IPS DF 19.7 (cell line): ENCODE data around the gene CDK19.
A peak's percentile ranks its signal among the peaks of the same experiment; 100 is the strongest.
"Not testable (repeated sequence)": the region's sequence is repeated elsewhere in the genome, so short reads cannot be mapped to it uniquely, and the experiment has no call there.

ENCODE experiments used
- DNase-seq: peaks from one replicate; pipeline ENCODE4 v3.0.0-alpha.2; 2013; ENCODE audit warnings: low read depth, low spot score

The CDK19 gene

GRCh38 chr6:110622912-110623578 lies 192.2 kb downstream of the CDK19 start:
- no peak for DNase-seq

GRCh38 chr6:110621061-110621460 lies 194.2 kb downstream of the CDK19 start:
- no peak for DNase-seq

GRCh38 chr6:110620065-110620464 lies 195.2 kb downstream of the CDK19 start:
- no peak for DNase-seq

DNA sequence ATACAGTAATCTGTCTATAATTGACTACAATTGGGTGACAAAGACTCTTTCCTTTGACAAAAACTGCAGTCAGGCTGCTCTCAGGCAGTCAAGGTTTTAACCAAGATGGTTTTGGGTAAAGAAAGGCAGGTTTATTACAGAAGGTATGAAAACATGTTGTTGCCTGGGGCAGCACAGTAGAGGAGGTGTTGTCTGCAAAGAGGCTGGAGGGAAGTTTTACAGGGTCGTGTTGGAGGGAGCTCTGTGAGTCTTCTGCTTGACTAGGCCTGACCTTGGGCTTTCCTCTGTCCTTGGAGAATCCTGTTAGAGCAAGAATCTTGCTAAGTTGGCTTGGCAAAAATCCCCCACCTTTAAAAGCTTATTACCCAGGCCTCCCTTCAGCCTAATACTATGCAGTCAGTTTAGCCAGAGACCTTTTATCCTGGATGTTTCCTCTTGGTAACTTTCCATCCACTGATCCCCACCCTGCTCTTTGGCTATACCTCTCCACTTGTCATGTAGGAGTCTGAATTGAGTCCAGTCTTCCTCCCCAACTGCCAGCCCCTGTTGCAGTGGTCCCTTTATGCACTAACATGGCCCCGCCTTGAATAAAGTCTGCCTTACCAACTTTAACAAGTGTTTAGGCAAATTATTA lies 195.9 kb downstream of the CDK19 start:
- no peak for DNase-seq

GRCh38 chr6:110618591-110619267 lies 196.5 kb downstream of the CDK19 start:
- peak; percentile 23 for DNase-seq

DNA sequence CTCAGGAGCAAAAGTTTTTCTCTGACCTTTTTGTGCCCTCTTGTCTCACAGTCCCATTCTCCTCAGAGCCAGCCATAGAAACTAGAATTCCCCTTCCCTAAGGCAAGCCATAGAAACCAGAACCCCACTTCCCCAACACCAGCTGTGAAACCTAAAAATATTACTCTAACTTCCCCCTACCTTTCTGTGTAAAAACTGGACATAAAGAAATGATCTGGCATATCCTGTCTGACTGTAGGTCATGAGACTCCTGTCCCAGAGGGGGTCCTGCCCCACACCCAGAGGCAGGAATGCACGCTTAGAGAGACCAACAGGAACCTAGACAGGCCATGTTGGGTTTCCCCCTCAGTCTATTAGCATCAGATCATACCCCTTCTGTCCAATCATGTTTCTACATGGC lies 198.2 kb downstream of the CDK19 start:
- DNase-seq = no peak

DNA sequence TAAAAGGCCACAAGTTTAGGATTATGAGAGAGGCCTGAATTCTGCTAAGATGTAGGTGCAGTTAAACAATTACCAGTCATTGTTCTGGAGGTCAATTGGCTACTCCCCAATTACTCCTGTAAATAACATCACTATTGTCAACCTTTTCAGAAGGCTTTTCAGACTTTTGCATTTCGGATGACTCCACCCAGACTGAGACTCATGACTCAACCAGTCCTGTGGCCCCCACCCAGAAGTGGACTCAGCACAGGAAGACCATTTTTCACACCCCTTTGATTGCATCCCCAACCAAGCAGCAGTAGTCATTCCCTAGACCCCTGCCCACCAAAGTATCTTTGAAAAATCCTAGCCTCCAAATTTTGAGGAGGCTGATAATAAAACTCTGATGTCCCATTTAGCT lies 199.5 kb downstream of the CDK19 start:
- no peak for DNase-seq

GRCh38 chr6:110614586-110614985 lies 200.7 kb downstream of the CDK19 start:
- DNase-seq = no peak

DNA sequence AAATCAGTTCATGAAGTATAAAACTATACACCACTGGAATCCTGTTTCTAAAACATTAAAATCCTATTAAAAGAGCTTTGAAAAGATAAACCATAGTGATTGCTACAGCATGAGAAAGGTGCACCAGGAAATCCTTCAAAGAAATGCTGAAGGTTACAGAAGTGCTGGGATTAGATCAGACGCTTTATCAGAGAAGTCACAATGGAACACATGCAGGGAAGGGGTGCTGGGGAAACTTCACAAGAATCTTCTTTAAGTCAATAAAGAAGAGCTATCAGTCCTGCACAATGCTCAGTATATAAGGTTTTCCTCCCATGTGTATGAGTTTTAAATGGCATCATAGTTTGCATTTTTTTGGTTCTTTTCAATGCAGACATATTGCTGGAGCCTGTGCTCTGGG lies 201.2 kb downstream of the CDK19 start:
- DNase-seq = no peak

DNA sequence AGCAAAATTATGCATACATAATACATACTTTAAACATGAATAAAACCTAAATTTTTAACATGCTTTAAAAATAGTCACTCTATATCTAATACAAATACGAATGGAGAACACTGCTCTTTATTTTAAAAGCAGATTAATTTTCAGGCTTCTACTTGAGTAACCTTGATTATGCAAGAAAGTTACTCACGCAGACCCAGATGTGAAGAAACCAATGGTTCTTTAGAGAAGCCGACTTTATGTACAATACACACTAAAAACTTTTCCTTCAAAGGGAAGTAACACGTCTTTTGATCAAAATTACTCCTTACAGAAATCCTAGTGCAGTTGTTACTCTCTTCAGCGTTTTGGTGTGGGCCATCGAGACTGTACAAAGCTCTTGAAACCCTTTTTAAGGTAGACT lies 201.9 kb downstream of the CDK19 start:
- no peak for DNase-seq

- DNase-seq = no peak
Measured at GRCh38 chr6:110612298-110612697, 203.0 kb downstream of the CDK19 start.

DNA sequence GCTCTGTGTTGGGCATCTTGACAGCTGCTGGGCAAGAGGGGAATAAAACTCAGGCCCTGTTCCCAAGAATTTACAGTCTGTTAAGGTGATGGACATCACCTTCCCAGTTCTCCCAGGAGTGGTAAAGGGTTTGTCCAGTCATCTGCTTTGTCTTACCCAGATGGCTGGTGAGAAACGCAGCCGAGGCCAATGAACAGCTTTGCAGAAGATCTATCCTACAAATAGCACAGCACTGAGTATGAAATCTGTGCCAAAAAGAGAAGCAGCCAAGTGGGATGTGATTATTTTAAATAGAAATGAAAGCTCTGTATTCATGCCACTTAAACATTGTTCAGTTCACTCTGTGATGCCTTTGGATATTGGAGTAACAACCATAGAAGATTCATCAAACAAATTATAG lies 206.2 kb downstream of the CDK19 start:
- no peak for DNase-seq

DNA sequence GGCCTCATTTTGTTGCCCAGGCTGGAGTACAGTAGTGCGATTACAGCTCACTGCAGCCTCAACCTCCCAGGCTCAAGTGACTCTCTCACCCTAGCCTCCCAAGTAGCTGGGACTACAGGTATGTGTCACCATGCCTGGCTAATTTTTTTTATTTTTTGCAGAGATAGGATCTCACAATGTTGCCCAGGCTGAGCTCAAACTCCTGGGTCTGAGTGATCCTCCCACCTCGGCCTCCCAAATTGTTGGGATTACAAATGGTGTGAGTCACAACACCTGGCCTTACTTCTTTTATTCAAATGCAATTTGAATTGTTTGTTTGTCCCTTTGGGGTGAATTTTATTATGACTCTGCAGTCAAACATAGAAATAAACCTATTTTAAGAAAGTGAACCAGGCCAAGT lies 207.1 kb downstream of the CDK19 start:
- DNase-seq = no peak

- no peak for DNase-seq
Measured at GRCh38 chr6:110606151-110606550, 209.1 kb downstream of the CDK19 start.

DNA sequence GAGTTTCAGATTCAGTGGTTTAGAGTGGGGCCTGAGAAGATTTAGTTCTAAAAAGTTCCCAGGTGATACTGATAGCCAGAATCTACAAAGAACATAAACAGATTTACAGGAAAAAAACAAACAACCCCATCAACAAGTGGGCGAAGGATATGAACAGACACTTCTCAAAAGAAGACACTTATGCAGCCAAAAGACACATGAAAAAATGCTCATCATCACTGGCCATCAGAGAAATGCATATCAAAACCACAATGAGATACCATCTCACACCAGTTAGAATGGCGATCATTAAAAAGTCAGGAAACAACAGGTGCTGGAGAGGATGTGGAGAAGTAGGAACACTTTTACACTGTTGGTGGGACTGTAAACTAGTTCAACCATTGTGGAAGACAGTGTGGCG lies 214.6 kb downstream of the CDK19 start:
- not testable (repeated sequence) for DNase-seq

- DNase-seq = no peak
Measured at GRCh38 chr6:110597761-110598160, 217.5 kb downstream of the CDK19 start.

DNA sequence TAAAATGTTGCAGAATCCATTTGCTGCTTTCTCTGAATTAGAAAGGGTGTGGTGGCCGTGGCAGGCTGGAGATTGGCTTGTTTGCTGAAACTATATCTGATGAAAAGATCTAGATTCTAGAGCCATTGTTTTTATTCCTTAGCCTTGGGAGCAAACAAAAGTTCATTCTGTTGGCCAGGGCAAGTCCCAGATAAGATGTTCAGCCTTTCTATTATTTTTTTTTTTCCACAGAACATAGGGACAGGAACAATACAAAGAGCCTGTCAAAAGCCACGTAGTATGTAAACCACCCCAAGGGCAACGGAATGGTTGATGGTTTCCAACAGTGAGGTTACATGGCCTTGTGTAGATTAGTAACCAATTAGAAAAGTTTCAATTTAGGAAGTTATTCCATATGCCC lies 218.9 kb downstream of the CDK19 start:
- no peak for DNase-seq

GRCh38 chr6:110595112-110595511 lies 220.2 kb downstream of the CDK19 start:
- DNase-seq = no peak

DNA sequence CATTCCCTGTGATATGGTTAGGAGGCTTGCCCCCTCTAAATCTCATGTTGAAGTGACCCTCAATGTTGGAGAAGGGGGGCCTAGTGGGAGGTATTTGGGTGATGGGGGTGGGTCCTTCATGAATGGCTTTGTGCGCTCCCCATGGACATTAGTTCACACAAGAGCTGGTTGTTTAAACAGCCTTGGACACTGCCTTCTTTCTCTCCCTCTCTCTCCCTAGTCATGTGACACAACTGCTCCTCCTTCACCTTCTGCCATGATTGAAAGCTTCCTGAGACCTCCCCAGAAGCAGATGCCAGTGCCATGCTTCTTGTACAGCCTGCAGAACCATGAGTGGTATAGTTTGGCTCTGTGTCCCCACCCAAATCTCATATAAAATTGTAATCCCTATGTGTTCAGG lies 221.6 kb downstream of the CDK19 start:
- no peak for DNase-seq

GRCh38 chr6:110592765-110593164 lies 222.5 kb downstream of the CDK19 start:
- DNase-seq = no peak

GRCh38 chr6:110590821-110591351 lies 224.4 kb downstream of the CDK19 start:
- no peak for DNase-seq

- no peak for DNase-seq
Measured at GRCh38 chr6:110589865-110590513, 225.3 kb downstream of the CDK19 start.
